ACHN (cell line): ENCODE results near the gene SH3TC2.
"Not testable (repeated sequence)": the region's sequence is repeated elsewhere in the genome, so short reads cannot be mapped to it uniquely, and the experiment has no call there.

Source experiments
- DNase-seq: peaks from one replicate; pipeline ENCODE4 v3.0.0-alpha.2; 2015
- in situ Hi-C: cut with HindIII; loops from 2 replicates; pipeline ENCODE4 v1.10.0; 2017; ENCODE audit warnings: low sequenced_read_pairs, low pct_ligation_motif_present, low pct_unique_long_range_greater_than_20kb

SH3TC2 gene

GRCh38 chr5:149063017-149063687, at the start of gene SH3TC2:
TSS of gene SH3TC2 (minus strand) at chr5:149063062. CDS start at chr5:149063022, 40 bp downstream.
- in situ Hi-C loops, result no loop called here

GRCh38 chr5:149110406-149110805, 47.5 kb upstream of the SH3TC2 start:
- no peak for DNase-seq
- in situ Hi-C loops, result loop anchor here (25.0 kb wide), 1 partner anchor 373 kb away; no protein-coding TSS in a partner anchor

More at GRCh38 chr5:149063017-149063687, at the start of gene SH3TC2:
- DNase-seq, result peak; percentile 62

GRCh38 chr5:149108651-149109280, 45.9 kb upstream of the SH3TC2 start:
- no peak for DNase-seq
- in situ Hi-C loops, result loop anchor here (25.0 kb wide), 1 partner anchor 371 kb away; no protein-coding TSS in a partner anchor

- no peak for DNase-seq
- in situ Hi-C loops, result loop anchor here (25.0 kb wide), 1 partner anchor 363 kb away; no protein-coding TSS in a partner anchor
These were observed 37.5 kb upstream of the SH3TC2 start for GRCh38 chr5:149100331-149100730.

GRCh38 chr5:149099920-149100319, 37.1 kb upstream of the SH3TC2 start:
- DNase-seq, result no peak
- in situ Hi-C loops, result loop anchor here (25.0 kb wide), 1 partner anchor 363 kb away; no protein-coding TSS in a partner anchor

GRCh38 chr5:149094996-149095395, 32.1 kb upstream of the SH3TC2 start:
- in situ Hi-C loops, result no loop called here
- DNase-seq, result no peak

GRCh38 chr5:149093625-149094024, 30.8 kb upstream of the SH3TC2 start:
- DNase-seq, result no peak
- in situ Hi-C loops, result no loop called here

- no peak for DNase-seq
- in situ Hi-C loops, result no loop called here
These were observed 26.9 kb upstream of the SH3TC2 start for GRCh38 chr5:149089796-149090195.

GRCh38 chr5:149088686-149089085, 25.8 kb upstream of the SH3TC2 start:
- no peak for DNase-seq
- in situ Hi-C loops, result no loop called here

GRCh38 chr5:149083846-149084245, 21.0 kb upstream of the SH3TC2 start:
- in situ Hi-C loops, result no loop called here
- DNase-seq, result no peak

- no peak for DNase-seq
- in situ Hi-C loops, result no loop called here
These were observed 19.4 kb upstream of the SH3TC2 start for GRCh38 chr5:149082271-149082670.

GRCh38 chr5:149080294-149080693, 17.4 kb upstream of the SH3TC2 start:
- no peak for DNase-seq
- in situ Hi-C loops, result no loop called here

- no peak for DNase-seq
- in situ Hi-C loops, result no loop called here
These were observed 17.0 kb upstream of the SH3TC2 start for GRCh38 chr5:149079883-149080282.

GRCh38 chr5:149074071-149074470, 11.2 kb upstream of the SH3TC2 start:
- in situ Hi-C loops, DNase-seq: not testable (repeated sequence)

GRCh38 chr5:149073213-149073612, 10.4 kb upstream of the SH3TC2 start:
- DNase-seq, result peak; percentile 18
- in situ Hi-C loops, result no loop called here

GRCh38 chr5:149072791-149073190, 9.9 kb upstream of the SH3TC2 start:
- in situ Hi-C loops, result no loop called here
- no peak for DNase-seq

- no peak for DNase-seq
- in situ Hi-C loops, result no loop called here
These were observed 9.5 kb upstream of the SH3TC2 start for GRCh38 chr5:149072376-149072775.

- peak; percentile 19 for DNase-seq
- in situ Hi-C loops, result no loop called here
These were observed 8.9 kb upstream of the SH3TC2 start for GRCh38 chr5:149071756-149072155.

GRCh38 chr5:149071216-149071615, 8.4 kb upstream of the SH3TC2 start:
- DNase-seq, result no peak
- in situ Hi-C loops, result no loop called here

- in situ Hi-C loops, result no loop called here
- no peak for DNase-seq
These were observed 6.8 kb upstream of the SH3TC2 start for GRCh38 chr5:149069711-149070110.
